IMR-90 (cell line): ENCODE results near the gene KLKB1.

Source experiments
- CEBPB ChIP-seq: IDR thresholded peaks from 2 replicates; pipeline ENCODE4 v1.6.1; 2012; ENCODE audit warnings: low read depth, low read length, improper control_type of control experiment
- CHD1 ChIP-seq: IDR thresholded peaks from 2 replicates; pipeline ENCODE4 v1.6.1; 2012; ENCODE audit warnings: low read depth, low read length, improper control_type of control experiment
- MAFK ChIP-seq: IDR thresholded peaks from 2 replicates; pipeline ENCODE4 v1.6.1; 2012; ENCODE audit warnings: low read depth, low read length, improper control_type of control experiment
- MXI1 ChIP-seq: IDR thresholded peaks from 2 replicates; pipeline ENCODE4 v1.6.1; 2012; ENCODE audit warnings: low read depth, mild to moderate bottlenecking, low read length, moderate library complexity, borderline replicate concordance
- POLR2A ChIP-seq: IDR thresholded peaks from 2 replicates; pipeline ENCODE4 v1.6.1; 2012; ENCODE audit warnings: mild to moderate bottlenecking, low read depth, low read length
- RFX5 ChIP-seq: IDR thresholded peaks from 2 replicates; pipeline ENCODE4 v1.8.0; 2012; ENCODE audit warnings: low read depth, mild to moderate bottlenecking, low read length, moderate library complexity
- SMC3 ChIP-seq: fragments of 150-350 bp; IDR thresholded peaks from 2 replicates; pipeline ENCODE4 v1.6.1; 2016; ENCODE audit warnings: low read depth, mild to moderate bottlenecking, antibody characterized with exemption, low read length, moderate library complexity
- TF ChIP-seq, protein P1 (sequence below): conservative IDR thresholded peaks from 2 replicates; pipeline ENCODE4 v1.5.1; 2012; ENCODE audit warnings: mild to moderate bottlenecking, low read depth, low read length, improper control_type of control experiment

DNA sequence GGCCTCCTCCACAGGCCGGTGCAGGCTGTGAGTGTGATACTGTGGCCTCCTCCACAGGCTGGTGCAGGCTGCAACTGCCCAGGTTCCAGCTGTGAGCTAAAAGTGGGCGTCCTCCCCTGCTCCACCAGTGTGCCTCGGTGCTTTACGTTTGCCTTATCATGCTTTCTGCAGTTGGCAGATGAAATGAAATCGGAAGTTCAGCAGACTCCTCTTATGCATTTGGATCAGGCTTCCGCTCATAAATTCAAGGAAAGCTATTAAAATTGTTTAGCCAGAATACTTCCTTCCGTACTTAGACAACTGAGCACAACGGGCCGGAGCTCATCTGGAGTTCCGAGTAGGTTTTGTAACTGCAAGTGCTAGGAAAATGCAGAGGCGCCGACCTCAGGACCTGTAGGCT is 23.9 kb upstream of the KLKB1 start:
- no peak for TF ChIP-seq CEBPB
- TF ChIP-seq, protein P1, sequence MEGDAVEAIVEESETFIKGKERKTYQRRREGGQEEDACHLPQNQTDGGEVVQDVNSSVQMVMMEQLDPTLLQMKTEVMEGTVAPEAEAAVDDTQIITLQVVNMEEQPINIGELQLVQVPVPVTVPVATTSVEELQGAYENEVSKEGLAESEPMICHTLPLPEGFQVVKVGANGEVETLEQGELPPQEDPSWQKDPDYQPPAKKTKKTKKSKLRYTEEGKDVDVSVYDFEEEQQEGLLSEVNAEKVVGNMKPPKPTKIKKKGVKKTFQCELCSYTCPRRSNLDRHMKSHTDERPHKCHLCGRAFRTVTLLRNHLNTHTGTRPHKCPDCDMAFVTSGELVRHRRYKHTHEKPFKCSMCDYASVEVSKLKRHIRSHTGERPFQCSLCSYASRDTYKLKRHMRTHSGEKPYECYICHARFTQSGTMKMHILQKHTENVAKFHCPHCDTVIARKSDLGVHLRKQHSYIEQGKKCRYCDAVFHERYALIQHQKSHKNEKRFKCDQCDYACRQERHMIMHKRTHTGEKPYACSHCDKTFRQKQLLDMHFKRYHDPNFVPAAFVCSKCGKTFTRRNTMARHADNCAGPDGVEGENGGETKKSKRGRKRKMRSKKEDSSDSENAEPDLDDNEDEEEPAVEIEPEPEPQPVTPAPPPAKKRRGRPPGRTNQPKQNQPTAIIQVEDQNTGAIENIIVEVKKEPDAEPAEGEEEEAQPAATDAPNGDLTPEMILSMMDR: no peak
- 0 out of 2 replicates have a peak, but pooled peaks have one; percentile 27 for TF ChIP-seq POLR2A
- no peak for TF ChIP-seq CHD1
- no peak for TF ChIP-seq MAFK
- TF ChIP-seq SMC3: no peak
- no peak for TF ChIP-seq RFX5
- TF ChIP-seq MXI1: no peak
